ENCODE results near the gene CA12. TPM values are rescaled to one million over a fixed set of nuclear protein-coding genes. Genes with fewer than 3 reads are reported as not detected.

Gene CA12
- total RNA-seq, 1 experiment from 2014 or later: 64.9 TPM

- peak; percentile 41 for DNase-seq (ENCODE audit: low spot score)
Observed at GRCh38 chr15:63308947-63309346, 72.7 kb downstream of the CA12 start.

- DNase-seq (ENCODE audit: low spot score): no peak
Observed at GRCh38 chr15:63308491-63308890, 73.2 kb downstream of the CA12 start.

GRCh38 chr15:63306492-63307073, 75.1 kb downstream of the CA12 start:
- DNase-seq (ENCODE audit: low spot score): no peak

GRCh38 chr15:63305260-63305659, 76.4 kb downstream of the CA12 start:
- no peak for DNase-seq (ENCODE audit: low spot score)

GRCh38 chr15:63301088-63301487, 80.6 kb downstream of the CA12 start:
- no peak for DNase-seq (ENCODE audit: low spot score)

GRCh38 chr15:63299943-63300575, 81.6 kb downstream of the CA12 start:
- no peak for DNase-seq (ENCODE audit: low spot score)

- DNase-seq (ENCODE audit: low spot score): no peak
Observed at GRCh38 chr15:63296195-63296594, 85.5 kb downstream of the CA12 start.

- no peak for DNase-seq (ENCODE audit: low spot score)
Observed at GRCh38 chr15:63295341-63295740, 86.3 kb downstream of the CA12 start.

- no peak for DNase-seq (ENCODE audit: low spot score)
Observed at GRCh38 chr15:63294359-63294758, 87.3 kb downstream of the CA12 start.

GRCh38 chr15:63292771-63293170, 88.9 kb downstream of the CA12 start:
- no peak for DNase-seq (ENCODE audit: low spot score)

- DNase-seq (ENCODE audit: low spot score): no peak
Observed at GRCh38 chr15:63292241-63292640, 89.4 kb downstream of the CA12 start.

- DNase-seq (ENCODE audit: low spot score): no peak
Observed at GRCh38 chr15:63291507-63291906, 90.1 kb downstream of the CA12 start.

GRCh38 chr15:63288778-63289378, 92.8 kb downstream of the CA12 start:
- peak; percentile 89 for DNase-seq (ENCODE audit: low spot score)

- peak; percentile 9 for DNase-seq (ENCODE audit: low spot score)
Observed at GRCh38 chr15:63288342-63288741, 93.3 kb downstream of the CA12 start.

GRCh38 chr15:63287109-63287508, 94.5 kb downstream of the CA12 start:
- DNase-seq (ENCODE audit: low spot score): no peak

GRCh38 chr15:63284335-63284734, 97.3 kb downstream of the CA12 start:
- no peak for DNase-seq (ENCODE audit: low spot score)

- DNase-seq (ENCODE audit: low spot score): no peak
Observed at GRCh38 chr15:63283126-63283525, 98.5 kb downstream of the CA12 start.

GRCh38 chr15:63277893-63278456, 103.7 kb downstream of the CA12 start:
- peak; percentile 43 for DNase-seq (ENCODE audit: low spot score)

GRCh38 chr15:63277038-63277892, 104.4 kb downstream of the CA12 start, which contains the start of gene APH1B:
Gene APH1B (plus strand): TSS chr15:63277605. CDS start chr15:63277624, 19 bp downstream.
- peak; percentile 74 for DNase-seq (ENCODE audit: low spot score)

GRCh38 chr15:63276342-63277037, 105.2 kb downstream of the CA12 start:
- no peak for DNase-seq (ENCODE audit: low spot score)

GRCh38 chr15:63274427-63274826, 107.2 kb downstream of the CA12 start:
- DNase-seq (ENCODE audit: low spot score): no peak
